Effector CD4-positive, alpha-beta T cell (primary cell): Measurements from ENCODE around the gene HOMER3.

ENCODE experiments used
- DNase-seq: peaks from one replicate; pipeline ENCODE4 v3.0.0-alpha.2; 2020

The HOMER3 gene

DNA sequence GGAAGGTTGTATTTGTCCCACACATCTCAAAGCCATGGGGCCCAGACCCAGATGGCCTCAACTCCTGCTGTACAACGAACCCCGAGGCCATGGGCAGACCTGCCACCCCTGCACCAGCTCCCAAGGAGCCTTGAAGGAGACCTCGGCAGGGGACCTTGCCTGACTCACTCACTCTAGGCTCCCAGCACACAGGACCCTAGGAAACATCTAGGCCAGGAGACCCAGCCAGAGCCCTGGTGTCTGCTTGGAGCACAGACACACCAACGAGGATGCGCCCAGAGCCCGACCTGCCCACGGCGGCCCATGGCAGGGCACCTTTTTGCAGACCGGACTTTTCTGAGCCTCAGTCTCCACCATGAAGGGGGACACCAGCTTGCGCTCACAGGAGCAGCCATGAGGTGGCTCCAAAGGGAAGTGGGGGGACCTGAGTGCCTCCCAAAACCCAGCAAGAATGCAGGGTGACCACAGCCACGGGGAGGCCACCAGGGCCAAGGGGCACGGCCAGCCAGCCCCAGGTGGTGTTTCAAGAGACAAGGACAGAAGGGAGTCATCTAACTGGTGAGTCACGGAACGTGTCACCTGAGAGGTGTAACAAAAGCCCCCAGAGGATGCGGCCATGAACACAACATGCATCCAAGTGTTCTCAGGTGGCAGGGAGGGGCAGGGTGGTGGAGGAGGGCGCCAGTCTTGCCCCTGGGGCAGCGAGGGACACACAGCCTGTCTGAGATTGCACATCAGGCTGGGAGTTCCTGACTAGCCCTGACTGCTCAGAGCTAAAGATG, 40.1 kb downstream of the HOMER3 start:
- no peak for DNase-seq

DNA sequence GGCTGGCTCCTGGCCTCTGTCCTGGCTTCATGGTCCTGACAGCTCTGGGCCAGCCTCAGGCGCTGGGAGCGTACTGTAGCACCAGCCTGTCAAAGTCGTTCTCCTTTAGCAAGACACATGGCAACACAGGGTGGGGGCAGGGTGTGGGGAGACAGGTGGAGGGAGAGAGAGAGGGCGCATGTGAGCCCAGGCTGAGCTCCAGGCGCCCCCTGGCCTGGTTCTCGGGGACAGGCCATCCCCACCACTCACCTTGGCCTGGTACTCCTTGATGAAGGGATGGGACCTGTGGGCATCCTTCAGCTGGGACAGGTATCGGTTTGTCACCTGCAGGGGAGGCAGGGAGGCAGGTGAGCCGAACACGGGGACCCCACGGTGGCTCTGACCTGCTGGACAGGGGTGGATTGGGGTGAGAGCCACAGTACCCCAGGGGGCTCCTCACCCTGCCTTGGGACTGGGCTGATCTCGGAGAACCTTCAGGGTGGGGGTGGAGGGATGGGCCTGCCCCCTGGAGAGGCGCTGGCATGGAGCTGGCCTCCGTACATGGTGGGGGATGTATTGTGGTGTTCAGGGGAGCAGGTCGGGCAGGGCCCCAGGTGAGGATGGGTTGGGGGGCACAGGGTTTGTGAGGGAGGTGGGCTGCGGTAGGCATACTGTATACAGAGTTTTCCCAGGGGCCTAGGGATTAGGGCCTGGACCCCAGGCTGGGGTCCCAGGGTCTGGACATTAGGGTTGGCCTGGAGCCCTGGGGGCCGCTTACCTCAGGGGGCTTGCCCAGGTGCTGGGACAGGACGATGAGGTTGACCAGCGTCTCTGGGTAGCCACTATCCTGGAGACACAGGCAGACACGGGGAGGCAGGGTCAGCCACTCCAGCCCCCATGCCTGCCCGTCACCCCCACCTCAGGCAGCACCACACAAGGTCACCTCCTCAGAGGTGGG, 41.1 kb downstream of the HOMER3 start:
- DNase-seq = no peak

DNA sequence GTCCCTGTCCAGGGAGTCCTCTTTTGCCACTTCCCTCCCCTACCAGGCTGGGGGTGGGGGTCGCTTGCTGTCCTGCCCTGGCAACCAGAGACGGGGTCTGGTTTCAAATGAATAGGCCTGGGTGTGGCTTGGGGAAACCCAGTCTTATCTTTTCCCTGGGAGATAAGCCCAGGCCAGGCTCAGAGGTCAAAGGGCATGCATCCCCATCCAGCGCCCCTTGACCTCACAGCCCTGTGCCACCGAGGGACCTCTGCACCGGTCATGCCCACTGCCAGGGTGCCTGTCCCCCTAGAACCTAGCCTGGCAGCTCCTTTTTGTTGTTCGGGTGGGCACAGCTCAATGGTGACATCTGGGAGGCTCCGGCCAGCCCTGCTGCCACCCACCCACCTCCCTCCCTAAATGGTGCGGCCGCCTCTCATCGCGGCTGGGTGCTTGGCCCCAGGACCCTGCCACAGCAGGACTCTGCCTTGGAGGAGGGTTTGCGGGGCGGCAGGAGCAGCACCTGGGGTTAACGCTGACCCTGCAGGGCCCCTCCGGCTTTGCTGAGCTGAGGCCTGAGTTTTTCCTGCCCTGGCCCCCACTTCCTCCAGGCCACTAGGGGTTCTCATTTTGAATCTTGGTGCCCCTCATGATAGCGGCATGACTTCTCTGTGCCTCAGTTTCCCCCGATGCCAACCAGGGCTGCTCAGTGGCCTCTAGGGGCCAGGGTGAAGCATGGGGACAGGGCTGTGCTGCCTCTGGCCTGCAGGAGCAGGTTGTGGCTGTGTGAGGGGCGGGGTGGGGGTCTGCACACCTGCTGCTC, 42.2 kb downstream of the HOMER3 start:
- DNase-seq = no peak

DNA sequence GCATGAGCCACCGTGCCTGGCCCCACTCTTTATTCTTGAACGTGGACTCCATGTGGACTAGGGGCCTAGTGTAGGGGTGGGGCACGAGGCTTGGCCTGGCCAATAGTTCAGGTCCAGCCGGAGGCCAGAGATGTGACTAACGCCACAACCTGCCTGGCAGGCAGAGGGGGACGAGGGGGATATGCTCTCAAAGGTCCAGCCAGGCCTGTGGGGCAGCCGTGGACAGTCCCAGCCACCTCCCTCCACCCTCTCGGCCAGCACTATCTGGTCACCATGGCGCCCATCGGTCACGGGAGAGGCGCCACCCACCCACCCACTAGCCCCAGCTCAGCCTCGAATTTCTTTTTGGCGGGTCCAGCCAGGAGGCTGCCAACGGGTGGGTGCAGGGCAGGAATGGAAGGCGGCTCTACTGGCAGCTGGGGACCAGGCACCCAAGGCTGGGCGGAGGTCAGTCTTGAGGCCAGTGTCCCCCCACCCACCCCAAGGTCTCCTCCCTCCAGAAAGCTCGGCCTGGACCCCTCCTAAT, 42.9 kb downstream of the HOMER3 start:
- DNase-seq = no peak

DNA sequence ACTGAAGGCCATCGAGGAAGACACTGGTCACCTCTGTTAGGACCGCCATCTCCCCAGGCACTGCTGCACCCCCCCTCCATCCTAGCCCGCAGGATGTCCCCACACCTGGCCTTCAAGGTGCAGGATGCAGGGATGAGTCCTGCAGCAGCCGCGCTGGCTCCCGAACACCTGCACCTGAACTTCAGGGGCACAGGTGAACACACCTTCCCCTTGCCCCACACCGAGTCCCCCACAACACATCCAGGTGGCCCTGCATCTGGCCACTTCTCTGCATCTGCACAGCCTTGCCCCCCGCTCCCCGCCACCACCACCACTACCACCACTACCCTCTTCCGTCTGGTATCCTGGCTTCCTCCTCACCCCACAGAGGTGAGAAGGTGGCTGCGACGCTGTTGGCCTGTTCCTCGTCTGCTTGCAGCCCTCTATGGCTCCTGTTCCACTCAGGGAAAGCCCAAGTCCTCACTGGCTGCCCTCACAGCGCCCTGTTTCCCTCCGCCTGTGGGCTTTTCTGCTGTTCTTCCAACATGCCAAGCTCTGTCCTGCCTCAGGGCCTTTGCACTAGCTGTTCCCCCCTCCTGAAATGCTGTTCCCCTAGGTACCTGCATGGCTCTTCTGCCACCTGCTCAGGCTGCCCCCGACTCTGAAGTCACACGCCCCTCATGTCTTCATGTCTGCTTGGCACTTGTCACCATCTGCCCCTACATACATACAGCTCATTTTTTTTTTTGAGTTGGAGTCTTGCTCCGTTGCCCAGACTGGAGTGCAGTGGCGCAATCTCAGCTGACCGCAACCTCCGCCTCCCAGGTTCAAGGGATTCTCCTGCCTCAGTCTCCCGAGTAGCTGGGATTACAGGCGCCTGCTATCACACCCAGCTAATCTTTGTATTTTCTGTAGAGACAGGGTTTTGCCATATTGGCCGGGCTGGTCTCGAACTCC, 43.7 kb downstream of the HOMER3 start:
- DNase-seq = no peak

DNA sequence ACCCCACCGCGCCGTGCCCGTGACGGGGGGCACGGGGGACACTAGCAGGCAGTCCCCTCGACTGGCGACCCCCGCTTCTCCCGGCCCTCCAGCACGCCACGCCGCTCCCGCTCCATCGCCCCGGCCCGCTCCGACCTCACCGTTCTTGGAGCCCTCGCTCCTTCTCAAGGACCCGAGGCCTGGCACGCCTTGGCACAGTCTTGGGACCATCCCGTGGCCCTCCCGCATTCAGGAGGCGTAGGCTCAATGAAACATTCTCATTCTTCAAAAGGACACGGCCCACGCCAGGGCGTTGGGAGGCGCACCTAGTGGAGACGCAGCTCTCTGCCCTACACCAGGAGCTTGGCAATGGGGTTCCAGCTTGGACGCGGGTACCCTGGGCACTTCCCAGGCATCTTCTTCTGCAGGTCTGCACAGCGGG, 44.6 kb downstream of the HOMER3 start:
- no peak for DNase-seq

DNA sequence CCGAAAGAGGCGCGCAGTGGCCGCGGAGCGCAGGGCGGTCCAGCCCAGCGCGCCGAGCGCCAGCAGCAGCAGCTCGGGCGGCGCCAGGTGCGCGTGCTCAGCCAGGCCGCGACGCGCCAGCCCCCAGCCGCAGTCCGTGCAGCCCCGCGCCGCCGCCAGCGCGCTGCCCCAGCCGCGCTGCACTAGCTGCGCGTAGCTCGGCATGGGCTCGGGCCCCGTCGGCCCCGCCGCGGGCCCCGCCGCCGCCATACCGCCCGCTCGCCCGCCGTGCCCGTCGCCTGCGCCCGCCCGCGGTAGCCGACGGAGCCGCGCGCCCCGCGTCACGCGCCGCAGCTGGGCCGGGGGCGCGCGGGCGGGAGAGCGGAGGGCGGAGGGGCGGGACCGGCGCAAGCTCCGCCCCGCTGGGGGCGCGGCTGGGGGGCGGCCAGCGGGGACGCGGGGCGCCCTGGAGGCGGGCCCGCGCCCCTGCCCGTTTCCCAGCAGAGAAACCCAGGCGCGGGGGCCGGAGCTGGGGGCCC, 45.1 kb downstream of the HOMER3 start, which contains the start of gene CERS1:
Gene CERS1 (minus strand): TSS at position 335 of the 518 bp plus-strand sequence. CDS start 86 bp downstream, at position 249.
- DNase-seq = no peak

DNA sequence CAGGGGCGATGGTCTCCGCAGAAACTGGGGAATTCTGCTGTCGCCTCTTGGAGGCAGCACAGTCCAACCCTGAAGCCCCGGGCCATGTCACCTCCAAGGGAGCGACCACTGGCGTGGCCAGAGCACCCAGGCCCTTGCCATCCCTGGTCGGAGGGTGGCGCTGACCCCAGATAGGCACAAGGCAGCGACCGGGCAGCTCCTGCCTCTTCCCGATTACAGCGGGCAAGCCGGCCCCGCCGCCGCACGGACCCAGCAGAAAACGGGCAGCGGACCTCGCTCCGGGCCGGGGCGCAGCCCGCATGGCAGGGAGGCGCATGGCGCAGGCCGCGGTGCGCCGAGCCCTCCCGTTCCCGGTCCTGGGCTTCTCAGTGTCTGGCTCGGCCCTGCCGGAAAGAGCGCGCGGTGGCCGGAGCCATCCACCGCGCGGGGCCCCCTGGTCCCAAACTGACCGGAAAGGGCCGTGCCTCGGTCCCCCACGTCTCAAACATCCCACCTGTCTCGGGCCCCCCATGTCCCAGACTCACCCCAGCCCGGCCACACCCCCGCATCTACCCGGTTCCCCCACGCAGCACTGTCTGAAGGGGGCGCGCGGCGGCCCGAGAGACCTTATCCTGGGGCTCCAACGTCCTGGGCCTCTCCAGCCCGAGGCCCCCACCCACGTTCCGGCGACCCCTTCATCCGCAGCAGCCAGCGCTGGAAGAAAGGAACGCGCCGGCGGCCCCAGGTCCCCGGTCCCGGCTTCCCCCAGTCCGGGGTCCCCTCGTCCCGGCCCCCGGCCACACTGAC, 45.8 kb downstream of the HOMER3 start:
- no peak for DNase-seq

DNA sequence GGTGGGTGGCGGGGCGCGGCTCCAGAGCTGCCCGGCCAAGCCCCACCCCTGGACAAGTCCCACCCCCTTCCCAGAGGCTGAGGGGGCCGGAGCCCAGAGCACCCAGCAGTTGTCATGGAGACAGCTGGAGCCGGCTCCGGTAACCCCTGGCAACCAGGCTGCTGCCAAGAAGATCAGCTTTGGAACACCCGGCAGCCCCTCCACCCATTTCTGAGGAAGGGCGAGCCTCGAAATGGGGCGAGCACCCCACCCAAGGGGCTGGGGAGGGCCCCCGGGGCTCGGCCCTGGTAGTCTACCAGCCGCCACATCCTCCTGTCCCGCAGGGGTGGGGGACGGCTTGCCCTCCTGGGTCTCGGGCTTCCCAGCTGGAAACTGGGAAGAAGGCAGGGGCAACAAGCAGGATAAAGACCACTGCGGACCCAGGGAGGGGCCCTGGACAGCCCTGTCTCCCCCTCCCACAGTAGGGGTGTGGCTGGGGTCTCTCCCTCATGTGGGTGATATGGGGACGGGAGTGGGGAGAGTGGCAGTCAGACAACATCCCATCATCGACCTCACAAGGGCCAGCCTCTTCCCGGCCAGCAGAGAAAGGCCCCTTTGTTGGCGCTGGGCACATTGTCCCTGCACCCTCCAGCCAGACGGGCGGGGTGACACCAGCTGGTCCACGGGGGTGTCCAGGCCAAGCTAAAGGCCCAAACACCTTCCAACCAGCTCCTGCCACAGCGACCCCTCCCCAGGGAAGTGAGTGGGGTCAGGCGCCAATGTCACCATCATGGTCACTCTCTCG, 46.6 kb downstream of the HOMER3 start:
- no peak for DNase-seq

DNA sequence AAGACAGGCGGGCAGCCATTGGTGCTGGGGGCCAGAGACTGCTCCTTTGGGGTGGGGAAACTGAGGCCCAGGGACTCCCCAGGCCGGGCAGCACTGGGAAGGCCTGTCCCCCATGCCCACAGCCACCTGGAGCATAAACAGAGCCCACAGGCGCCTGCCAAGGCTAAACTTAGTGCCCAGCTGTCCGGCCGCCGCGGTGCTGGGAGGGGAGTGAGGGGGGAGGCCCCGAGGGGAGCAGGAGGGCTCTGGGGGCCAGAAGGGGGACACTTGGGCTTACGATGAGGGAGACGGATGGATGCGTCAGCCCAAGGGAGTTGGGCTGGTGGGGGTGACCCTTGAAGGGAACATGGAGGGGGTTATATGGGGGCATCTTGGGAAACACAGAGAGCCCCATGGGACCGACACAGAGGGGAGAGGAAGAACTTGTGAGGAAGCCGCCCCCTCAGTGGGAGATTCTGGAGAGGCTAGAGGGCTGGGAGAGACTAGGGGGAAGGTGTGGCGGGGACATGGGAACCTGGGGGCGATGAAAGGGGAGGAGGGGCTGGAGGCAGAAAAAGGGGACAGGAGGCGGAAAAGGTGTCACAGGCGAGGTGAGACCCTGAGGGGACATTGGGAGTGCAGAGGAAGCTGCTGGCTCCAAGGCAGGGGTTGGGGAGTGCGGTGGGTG, 47.3 kb downstream of the HOMER3 start:
- no peak for DNase-seq

DNA sequence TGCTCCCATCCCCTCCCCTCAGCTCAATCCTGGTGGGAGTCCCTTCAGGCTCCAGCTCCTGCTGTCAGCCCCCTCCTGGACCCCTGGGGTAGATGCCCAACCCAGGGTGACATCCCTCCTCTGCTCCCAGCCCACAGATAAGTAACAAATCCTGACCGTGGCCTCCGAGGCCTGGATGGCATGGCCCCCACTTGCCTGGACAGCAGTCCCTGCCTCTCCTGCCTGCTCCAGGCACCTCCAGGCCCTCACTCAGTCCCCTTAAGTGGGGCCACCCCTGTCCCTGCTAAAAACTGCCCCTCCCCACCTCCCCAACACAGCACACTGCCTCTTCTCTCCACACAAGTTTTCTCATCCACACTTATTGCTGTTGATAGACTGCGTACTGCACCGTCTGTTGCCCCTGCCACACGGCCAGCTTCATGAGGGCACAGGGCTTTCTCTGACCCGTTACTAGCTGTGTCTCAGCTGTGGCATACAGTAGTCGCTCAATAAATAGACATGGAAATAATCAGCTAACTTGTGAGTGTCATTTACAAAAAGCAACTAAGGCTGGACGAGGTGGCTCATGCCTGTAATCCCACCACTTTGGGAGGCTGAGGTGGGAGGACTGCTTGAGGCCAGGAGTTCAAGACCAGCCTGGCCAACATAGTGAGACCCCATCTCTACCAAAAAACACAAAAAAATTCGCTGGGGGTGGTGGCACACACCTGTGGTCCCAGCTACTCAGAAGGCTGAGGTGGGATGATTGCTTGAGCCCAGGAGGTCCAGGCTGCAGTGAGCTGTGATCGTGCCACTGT, 50.9 kb downstream of the HOMER3 start:
- DNase-seq = no peak

DNA sequence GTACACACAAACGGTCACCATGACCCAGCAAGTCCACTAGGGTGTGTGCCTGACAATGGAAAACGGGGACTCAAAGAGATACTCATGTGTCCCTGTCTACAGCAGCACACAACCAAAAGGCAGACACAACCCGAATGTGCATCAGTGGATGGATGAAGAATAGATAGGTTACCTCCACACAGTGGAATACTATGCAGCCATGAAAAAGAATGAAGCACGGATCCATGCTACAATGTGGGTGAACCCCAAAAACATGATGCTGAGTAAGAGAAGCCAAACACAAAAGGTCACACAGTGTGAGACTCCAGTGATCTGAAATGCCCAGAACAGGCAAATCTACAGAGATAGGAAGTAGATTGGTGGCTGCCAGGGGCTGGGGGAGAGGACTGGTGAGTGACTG, 54.0 kb downstream of the HOMER3 start:
- no peak for DNase-seq

DNA sequence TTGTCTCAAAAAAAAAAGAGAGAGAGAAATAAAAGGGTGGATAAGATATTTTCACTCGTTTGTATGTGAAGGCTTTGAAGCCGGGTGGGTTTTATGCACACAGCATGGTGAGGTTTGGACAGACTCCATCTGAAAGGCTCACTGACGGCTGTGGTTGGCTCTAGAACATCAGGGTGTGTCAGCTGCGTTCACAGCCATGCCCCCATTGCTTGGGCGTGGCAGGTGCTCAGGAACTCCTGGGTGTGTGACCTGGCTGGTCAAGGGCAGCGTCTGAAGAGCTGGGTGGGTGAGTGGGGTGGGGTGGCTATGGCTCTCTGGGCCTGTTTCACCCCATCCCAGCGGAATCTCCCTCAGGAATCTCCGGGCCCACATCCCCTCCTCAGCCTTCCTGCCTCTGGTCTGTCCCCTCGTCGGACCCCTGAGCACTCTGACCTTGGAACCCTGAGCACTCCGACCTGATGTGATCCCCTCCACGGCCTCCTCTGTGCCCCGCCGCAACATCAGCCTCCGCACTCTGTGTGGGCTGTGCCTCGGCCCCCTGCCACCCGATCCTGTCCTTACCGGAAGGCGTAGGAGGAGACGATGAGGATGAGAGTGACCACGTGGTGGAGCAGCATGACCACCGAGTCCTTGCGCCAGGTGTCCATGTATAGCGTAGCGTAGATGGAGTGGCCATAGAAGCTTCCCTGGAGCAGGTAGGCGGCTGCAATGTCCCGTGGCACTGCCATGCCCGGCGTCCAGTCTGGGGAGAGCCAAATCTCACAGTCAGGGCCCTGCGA, 57.3 kb downstream of the HOMER3 start:
- DNase-seq = no peak

DNA sequence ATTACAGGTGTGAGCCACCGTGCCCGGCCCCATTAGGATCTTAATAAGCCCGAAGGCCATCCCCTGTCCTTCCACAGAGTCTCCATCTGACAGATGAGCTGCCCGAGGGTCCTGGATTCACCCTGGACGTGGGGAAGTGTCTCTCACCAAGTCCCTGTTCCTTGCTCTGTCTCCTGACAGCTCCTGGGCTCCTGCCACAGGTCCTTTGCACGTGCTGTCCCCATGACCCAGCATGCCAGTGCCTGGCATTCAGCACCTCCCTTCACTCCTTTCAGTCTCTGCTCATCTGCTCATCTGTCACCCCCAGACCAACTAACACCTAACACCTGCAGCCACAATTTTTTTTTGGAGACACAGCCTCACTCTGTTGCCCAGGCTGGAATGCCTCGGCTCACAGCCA, 59.5 kb downstream of the HOMER3 start:
- no peak for DNase-seq

DNA sequence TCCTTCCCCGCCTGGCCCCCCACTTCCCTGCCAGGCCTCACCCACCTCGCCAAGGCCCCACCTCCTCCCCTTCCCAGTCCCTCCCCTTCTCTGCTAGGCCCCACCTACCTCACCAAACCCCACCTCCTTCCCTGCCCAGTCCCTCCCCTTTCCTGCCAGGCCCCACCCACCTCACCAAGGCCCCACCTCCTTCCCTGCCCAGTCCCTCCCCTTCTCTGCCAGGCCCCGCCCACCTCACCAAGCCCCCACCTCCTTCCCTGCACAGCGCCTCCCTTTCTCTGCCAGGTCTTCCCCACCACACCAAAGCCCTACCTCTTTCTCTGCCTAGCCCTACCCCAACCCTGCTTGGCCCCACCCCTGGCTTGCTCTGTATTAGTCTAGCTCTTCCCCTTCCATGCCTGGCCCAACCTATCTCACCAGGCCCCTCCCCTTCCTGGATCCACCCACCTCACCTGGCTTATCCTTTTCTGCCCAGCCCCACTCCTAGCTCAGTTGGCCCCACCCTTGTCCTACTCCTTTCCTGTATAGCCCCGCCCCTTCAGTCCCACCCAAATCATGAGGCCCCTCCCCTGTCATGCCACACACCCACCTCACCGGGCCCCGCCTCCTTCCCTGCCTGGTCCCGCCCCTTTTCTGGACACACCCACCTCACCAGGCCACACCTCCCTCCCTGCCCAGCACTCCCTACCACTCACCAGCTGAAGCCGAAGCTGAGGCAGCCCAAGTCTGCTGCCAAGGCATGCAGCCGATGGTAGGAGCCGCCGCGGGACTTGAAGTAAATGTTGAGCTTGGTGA, 61.2 kb downstream of the HOMER3 start:
- no peak for DNase-seq
